ENCODE measurements around the gene APBB2.
"Not testable (repeated sequence)": the region's sequence is repeated elsewhere in the genome, so short reads cannot be mapped to it uniquely, and the experiment has no call there.

Gene APBB2

DNA sequence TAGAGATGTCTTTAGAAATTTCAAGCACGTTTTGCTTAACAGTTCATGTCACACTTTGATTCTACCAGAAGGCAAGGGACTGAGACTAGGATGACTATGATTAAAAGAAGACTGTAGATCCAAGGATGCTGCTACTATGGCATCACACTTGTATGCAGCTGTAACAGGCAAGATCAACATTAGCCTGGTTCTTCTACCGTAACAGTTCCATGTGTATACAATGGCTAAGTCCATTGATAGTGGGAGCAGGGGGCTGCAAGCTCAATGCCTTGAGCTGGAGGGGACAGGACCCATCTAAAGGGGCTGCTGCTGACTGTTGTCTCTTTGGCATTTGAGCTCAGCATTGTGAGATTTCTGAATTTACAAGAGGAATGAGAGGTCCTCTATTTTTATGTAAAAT lies 212.0 kb downstream of the APBB2 start:
- no peak for DNase-seq

DNA sequence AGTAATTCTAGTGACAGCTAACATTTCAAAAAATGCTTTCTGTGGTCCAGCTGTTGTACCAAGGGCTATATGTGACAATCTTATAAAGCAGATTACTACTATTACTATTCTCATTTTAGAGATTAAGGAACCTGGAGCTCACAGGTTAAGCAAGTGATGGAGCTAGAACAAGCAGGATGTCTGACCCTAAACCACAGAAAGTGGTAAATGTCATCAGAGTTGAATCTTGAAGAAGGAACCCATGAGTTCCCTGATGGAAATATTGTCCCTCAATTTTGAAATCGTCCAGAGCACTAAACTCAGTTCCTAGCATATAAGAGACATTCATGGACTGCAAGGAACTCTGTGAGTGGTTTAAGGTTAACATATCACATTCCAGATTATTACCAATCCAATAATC lies 214.0 kb downstream of the APBB2 start:
- no peak for DNase-seq

DNA sequence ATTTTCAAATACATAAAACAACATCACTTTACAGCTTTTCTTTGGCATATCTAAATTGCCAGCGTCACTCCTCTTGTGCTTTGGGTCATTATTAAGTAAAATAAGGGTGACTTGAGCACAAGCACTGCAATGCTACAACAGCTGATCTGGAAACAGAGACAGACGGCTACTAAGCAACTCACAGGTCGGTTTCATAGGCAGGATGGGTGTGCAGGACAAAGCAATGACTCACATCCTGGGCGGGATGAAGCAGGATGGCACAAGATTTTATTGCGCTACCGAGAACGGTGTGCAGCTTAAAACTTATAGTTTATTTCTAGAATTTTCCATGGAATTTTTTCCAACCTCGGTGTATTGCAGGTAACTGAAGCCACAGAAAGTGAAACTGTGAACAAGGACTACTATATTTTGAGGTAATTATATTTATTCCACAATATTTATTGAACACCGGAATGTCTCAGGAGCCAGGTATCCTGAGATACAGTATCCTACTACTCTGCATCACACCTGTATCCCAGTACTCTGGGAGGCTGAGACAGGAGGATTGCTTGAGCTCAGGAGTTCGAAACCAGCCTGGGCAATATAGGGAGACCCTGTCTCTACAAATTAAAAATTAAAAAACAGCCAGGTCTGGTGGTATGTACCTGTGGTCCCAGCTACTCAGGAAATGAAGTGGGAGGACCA lies 215.5 kb downstream of the APBB2 start:
- DNase-seq, result no peak

DNA sequence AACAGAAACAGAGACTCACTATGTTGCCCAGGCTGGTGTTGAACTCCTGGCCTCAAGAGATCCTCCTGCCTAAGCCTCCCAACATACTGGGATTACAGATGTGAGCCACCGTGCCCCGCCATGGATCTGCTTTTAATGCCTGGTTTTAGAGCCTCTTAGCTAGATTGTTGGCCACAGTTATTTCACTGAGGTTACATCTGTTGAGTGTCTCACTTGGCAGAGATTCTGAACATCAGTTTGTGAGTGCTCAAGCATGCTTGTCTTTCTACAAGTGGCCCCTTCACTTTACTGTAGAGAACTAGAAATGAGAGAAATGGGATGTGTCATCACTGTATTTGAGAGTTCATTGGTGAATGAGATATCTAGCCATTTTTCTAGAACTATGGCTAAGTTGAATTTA lies 218.5 kb downstream of the APBB2 start:
- no peak for DNase-seq

DNA sequence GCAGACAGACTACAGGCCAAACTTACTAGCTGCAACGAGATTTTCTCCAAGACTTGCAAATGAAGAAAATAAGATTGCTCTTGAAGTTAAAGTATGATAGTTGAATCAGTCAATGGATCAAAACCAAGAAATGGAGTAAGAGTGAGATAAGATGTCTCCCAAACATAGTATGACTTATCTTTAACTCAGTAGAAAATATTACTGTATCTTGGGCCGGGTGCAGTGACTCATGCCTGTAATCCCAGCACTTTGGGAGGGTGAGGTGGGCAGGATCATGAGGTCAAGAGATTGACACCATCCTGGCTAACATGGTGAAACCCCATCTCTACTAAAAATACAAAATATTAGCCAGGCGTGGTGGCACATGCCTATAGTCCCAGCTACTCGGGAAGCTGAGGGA lies 220.0 kb downstream of the APBB2 start:
- not testable (repeated sequence) for DNase-seq

DNA sequence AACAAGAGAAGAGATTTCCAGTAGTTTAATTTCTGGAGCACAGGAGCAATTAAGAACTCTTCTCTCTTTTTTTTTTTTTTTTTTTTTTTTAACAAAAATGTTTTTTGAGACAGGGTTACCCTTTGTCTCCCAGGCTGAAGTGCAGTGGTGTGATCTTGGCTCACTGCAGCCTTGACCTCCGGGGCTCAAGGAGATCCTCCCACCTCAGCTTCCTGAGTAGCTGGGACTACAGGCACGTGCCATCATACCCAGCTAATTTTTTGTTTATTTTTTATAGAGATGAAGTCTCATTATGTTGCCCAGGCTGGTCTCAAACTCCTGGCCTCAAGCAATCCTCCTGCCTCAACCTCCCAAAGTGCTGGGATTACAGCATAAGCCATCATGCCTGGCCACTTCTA lies 221.0 kb downstream of the APBB2 start:
- DNase-seq, result not testable (repeated sequence)

DNA sequence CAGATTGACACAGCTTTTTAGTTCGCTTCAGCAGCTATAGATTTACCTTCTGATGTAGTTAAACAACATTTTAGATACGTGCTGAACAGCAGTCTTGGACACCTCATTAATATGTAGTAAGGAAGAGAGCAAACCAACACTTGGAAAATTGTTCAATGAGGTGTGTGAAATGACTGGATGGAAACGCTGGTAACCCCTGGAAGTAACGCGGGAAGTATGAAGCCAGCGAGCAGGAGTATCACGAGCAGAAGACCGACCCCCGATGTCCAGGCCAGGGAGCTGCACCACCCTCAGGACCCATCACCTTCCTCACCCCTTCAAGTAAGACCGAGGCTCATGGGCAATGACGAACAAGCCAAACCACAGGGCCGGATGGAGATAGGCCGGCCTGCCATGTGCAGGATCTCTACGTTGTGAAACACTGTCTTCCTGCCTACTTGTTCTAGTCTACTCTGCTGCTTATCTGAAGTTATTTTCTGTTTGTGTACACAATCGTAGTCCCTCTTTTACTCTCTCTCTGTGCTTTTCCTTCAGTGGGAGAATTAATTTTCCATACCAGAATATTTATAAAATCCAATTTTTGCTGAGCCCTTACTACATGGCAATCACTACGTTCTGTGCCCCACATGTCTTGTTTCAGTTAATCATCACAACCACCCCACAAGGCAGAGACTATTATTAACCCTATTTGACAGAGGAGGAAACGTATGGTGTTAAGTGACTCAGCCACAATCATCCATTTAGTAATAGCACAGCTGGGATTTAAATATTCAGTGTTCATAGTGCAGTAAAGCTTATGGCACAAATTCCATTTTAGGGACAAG lies 221.7 kb downstream of the APBB2 start:
- no peak for DNase-seq

DNA sequence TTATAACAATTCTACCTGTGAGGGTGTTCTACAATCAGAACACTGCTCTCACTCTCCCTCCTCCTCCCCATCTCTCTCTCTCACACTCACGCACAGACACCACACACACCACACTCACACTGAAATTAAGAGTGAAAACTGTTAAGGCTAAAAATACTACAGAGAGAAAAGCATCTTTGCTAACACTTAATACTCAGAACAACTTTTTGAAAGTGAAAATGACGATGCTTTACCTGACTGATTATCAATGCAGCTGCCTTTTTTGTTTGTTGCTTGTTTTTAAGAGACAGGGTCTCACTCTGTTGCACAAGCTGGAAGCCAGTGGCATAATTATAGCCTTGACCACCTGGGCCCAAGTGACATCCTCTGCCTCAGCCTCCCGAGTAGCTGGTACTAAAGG lies 222.4 kb downstream of the APBB2 start:
- DNase-seq, result no peak

DNA sequence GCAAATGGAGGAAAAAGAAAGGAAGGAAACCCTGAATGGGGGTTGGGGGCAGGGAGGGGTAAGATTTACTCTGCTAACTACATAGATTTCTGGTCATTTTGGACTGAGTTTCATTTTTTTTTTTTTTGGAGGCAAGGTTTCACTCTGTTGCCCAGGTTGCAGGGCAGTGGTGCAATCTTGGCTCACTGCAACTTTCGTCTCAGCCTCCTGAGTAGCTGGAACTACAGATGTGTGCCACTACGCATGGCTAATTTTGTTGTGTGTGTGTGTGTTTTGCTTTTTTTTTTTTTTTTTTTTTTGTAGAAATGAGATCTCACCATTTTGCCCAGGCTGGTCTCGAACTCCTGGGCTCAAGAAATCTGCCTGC lies 223.5 kb downstream of the APBB2 start:
- no peak for DNase-seq

DNA sequence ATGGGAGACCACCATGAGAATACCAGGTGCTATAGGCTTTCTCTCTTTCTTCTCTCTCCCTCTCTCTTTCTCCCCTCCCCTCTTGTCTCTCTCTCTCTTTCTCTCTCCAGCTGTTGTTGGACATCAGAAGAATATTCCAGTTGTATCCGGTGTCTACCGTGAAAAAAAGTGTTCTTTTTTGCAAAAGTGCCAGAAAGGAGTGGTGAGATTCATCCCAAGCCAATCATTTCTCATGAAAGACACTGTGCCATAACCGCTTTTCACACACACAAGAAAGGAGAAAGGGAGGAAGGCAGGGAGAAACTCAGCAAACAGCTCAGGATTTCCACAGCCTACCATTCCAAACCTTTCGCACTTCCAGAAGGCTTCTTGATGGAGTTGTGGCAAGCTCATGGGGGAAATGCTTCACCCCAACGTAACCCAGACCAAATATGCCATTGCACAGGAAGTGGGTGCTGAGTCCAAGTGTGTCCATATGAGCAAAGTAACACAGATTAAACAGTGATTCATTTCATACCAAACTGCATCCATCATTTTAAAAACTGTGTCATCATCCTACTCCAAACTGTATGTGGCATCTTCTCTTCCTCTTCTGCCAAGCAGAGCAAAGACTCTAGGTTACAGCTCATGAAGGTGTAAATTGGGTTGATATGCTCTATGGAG lies 224.0 kb downstream of the APBB2 start:
- no peak for DNase-seq

DNA sequence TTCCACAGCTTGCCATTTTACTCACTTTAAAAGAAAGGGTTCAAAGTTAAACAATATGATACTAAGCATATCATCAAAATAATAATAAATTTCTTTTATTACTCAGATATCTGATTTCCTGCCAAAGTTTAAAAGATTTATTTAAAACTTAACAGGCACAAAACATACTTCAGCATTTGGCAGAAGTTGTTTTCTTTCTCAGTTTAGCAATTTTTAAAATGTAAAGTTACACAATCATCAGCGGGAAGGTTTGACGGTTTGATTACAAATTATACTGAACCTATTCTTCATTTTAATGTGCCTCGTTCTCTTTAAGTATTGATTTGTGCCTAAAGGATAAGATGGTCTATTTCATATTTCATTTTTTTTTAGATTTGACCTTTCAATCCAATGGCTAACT lies 227.2 kb downstream of the APBB2 start:
- no peak for DNase-seq

DNA sequence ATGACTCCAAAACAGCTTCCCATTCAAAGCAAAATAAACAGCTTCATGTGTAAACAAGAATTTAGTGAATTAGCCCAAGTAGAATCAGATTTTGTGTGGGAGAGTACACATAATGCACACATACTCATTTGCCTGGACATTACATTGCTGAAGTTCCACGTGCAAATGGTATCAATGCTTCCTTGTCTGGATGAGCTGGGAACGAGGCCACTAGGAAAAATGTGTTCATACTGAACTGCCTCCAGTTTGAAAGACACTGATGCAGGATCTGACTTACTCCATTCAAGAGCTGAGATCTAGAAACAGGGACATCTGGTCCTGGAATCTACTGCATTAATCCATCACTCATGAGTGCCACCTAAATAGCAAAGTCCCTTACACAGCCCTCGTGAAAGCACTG lies 228.0 kb downstream of the APBB2 start:
- DNase-seq, result no peak

DNA sequence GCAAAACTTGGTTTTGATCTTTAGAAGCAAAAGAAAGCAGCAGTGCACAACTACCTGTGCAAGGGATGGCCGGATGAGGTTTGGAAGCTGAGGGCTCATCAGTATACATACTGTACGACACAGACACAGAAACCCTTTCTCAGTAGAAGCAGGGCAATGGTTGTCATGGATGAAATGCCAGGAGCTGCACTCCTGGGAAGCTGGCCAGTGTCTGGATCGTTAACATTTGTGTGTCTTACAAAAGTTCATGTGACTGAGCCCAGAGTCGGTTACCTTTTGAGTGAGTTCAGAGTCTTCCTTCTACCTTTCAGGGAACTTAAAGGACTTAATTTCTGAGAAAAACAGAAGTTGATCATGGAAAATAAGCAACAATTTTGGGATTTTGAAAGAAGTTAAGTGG lies 230.3 kb downstream of the APBB2 start:
- no peak for DNase-seq

DNA sequence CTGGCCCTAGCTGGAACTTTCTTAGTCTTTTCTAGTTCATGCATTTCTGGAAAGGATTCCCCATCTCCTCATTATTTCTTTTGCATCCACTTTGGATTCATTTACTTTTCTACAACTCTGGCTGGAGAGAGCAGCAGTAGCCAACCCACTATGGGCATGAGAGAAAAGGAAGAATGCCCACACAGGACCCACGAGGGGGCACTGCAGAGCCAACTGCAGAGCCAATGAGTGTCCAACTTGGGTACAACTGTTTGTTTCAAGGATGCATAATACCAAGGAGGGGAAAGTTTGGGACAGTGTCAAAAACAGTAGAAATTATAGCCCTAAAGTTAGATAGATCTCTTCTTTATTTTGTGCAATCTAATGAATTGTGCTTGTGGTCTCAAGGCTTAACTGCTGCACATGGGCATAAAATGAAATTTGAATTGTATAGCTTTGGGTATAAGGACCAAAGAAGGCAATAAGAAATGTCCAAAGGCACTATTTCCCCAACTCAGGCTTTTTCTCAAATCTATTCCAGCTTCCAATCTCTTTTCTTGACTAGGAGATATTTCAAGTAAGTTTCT lies 233.9 kb downstream of the APBB2 start:
- DNase-seq, result no peak

DNA sequence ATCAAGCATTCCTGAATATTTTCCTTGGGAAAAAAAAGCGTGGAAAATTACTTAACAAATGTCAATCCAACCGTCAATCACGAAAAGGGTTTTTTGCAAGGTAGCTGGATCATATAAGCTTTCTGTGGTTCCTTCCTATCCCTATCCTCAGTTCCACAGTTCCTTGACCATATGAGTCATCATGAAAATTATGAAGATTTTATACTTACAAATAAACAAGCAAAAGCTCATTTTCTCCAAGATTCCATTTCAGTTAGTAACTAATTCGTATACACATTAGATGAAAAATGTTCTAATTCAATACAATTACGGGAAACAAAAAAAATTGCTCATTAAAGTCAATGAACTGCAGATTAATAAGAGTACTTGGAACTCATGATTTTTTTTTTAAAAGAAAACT lies 235.8 kb downstream of the APBB2 start:
- DNase-seq, result no peak

DNA sequence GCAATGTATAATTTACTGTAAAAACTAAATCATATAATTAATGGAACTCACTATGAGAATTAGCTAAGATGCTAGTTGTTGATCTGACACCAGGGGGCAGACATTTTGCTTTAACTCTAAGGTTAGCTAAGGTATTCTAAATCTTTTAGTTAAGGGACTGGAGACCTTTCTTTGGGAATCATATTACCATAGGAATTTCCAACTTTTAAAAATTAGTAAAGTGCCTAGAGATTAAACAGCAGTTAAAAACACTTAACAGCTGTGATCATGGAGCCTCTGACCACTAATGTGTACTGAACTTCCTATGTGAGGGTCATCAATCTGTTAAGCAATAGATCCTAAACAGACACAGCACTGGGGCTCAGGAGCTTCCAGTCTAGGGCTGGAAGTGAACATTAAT lies 238.0 kb downstream of the APBB2 start:
- no peak for DNase-seq

DNA sequence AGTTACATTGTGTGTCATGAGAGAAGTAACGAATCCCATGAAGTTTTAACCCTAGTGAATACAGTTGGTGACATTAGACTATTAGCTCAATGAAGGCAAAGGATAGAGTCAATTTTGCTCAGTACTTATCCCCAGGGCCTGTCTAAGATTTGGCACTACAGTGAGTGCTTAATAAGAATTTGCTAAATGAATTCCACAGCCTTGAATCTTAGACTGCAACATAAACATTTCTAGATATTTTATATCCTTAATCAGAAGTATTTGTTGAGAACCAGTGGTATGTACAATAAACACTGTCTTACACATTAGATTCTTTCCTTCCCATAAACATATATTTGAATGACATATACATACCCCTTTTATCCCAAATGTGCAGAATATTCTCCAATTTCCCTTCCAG lies 241.6 kb downstream of the APBB2 start:
- DNase-seq, result no peak

DNA sequence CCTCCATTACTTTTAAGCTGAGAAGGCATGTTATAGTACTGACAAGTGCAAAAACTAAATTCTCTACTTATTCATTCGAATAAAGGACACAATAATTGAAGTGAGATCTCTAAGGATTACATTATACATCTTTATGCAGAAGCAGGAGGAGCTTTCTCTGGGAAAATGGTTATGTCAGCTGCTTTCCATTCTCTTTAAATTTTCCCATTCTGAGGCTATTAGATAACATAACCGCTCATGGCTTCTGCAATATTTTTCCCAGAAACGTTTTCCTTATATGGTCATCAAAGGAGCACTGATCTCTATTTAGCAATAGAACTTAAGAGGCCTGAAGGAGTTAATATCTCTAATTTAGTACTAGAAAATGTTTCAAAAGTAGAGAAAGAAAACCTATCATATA lies 243.0 kb downstream of the APBB2 start:
- DNase-seq, result no peak

DNA sequence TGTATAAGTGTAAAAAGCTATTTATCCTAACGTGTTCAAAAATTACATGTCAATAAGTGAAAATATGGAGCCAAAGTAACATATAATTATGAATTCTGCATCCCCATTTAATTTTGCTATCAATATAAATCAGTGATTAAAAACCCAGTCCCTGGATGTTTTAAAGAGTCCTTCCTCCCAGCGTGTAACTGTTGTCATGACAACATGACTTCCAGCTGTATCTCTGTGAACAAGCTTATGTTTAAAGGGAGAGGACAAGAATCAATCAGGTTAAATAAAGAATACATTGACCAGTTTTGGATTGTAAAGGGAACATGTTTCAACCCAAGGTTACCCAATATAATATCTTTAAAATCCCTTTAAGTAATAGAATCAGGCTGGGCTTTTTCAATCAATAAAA lies 244.8 kb downstream of the APBB2 start:
- DNase-seq, result no peak

DNA sequence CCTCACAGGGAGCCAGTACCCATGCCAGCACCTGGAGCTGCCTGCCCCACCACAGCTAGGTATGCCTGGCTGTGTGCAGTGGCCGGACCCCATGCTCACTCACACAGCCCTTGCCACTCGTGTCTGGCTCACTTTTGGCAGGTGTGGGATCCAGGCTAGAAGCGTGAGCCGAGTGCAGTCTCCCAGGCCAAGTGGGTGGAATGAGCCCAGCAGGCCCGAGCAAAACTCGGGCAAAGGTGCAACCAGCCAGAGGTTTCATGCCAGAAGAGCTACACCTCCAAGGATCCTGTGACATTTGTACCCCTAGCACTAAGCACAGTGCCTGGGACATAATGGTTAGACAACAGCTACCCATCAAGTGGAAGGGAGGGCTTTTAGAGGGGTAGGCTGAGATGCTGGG lies 246.8 kb downstream of the APBB2 start:
- no peak for DNase-seq

DNA sequence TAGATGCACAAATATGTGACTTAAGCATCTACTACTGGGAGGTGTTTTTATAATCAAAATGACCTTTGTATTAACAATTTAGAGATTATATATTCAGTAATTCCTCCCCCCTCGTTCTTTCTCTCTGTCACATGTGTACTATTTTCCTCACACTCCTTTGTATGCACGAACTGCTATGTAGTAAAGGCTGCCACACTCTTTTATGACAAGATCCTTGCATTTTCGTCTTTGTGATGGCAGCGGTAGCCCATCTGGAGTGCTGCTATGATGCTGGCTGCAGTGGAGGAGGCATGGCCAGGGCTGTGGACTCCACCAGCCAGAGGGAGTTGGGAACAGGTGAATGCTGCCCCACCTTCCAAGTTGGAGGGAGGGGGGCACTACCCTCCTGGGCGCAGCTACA lies 248.3 kb downstream of the APBB2 start:
- DNase-seq, result no peak

DNA sequence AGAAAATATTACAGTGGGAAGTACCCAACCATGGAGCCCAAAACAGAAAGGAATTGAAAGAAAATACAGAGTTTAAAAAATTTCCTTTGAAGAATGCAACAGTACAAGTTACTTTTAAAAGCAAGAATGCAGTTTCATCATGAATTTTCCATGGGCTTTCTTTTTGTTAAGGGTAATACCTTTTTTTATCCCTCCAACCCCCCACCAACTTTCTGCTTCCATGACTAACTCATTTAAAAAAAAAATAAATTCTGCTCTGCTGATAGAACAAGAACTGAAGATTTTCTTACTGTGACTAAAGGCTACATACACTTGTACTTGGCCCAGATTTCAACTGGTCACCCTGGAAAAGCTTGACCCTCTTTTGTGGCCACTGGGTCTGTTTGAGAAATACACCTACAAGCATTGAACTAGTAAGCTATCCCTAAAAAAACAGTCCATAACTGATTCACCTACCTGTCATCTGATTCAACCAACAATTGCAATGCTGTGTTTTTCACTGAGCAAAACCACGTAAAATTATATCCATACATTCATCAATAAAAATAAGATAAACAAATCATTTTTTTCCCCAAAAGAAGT lies 250.4 kb downstream of the APBB2 start:
- DNase-seq, result no peak

DNA sequence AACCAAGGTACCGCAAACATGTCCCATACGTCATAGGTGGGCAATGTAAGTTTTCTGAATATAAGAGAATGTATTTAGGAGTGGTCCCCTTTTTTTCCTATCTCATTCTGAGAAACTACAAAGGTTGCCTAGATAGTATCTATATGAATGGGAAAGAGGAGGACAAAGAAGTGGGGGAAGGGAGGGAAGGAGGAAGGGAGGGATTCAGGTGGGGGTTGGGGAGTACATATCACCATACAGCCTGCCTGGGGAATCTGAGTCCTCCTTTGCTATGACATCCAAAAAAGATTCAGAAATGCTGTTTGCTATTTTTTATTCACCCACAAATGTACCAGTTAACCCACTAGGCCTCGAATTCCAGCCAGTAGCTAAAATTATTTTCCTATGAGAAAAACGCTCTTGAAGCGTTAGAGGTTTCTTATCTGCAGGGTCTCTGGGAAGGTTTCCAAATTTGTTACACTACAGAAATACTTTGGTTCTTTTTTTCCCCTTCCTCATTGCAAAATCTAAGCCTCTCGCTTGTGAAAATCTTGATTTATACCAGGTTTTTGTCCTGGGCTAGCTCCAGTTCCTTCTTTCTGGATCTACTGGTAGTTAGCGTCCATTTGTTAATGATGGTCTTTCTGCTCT lies 251.7 kb downstream of the APBB2 start:
- no peak for DNase-seq
